GM11168 (cell line): ENCODE measurements around the gene VPS26C.

Experiments used
- in situ Hi-C: fragments of 300-500 bp; cut with MboI; formaldehyde crosslinking; loops from one replicate; pipeline ENCODE4 v1.12.0; 2022; ENCODE audit warnings: low sequenced_read_pairs; ENCODE audit not compliant: unreplicated experiment

Gene VPS26C

GRCh38 chr21:37181059-37181458 lies 86.1 kb downstream of the VPS26C start:
- in situ Hi-C loops, result no loop called here

GRCh38 chr21:37176716-37177115 lies 90.4 kb downstream of the VPS26C start:
- in situ Hi-C loops, result no loop called here
